ENCODE measurements around the gene LAGE3. TPM values are rescaled to one million over a fixed set of nuclear protein-coding genes. Genes with fewer than 3 reads are reported as not detected.

The LAGE3 gene
- total RNA-seq, 1 donor from 2014 or later = 8.8 TPM

- TF ChIP-seq CTCF (IDR thresholded peaks at IDR 0.05; ENCODE audit: partially characterized antibody, unreplicated experiment) = no peak
- Mint-ChIP-seq H3K36me3 (ENCODE audit: unreplicated experiment) (no peaks in the 10 kb centered on the region), H3K27ac (ENCODE audit: unreplicated experiment) (no peak overlapping the region), H3K4me1 (ENCODE audit: low read depth, unreplicated experiment) (peaks cover under 1% of the 10 kb centered on the region), H3K27me3 (ENCODE audit: unreplicated experiment) (peaks cover 2% of the 10 kb centered on the region), H3K9me3 (ENCODE audit: unreplicated experiment) (peaks cover 1% of the 10 kb centered on the region), H3K4me3 (ENCODE audit: unreplicated experiment) (no peak overlapping the region)
- no peak for DNase-seq
Observed at GRCh38 chrX:154470434-154470833, 8.6 kb downstream of the LAGE3 start.

- Mint-ChIP-seq H3K4me1 (ENCODE audit: low read depth, unreplicated experiment) (no peaks in the 10 kb centered on the region), H3K27me3 (ENCODE audit: unreplicated experiment) (peaks cover 2% of the 10 kb centered on the region), H3K36me3 (ENCODE audit: unreplicated experiment) (no peaks in the 10 kb centered on the region), H3K4me3 (ENCODE audit: unreplicated experiment) (no peak overlapping the region), H3K27ac (ENCODE audit: unreplicated experiment) (no peak overlapping the region), H3K9me3 (ENCODE audit: unreplicated experiment) (peaks cover 1% of the 10 kb centered on the region)
- DNase-seq = no peak
- no peak for TF ChIP-seq CTCF (IDR thresholded peaks at IDR 0.05; ENCODE audit: partially characterized antibody, unreplicated experiment)
Observed at GRCh38 chrX:154469880-154470279, 9.2 kb downstream of the LAGE3 start.

- Mint-ChIP-seq H3K9me3 (ENCODE audit: unreplicated experiment) (peaks cover 1% of the 10 kb centered on the region), H3K36me3 (ENCODE audit: unreplicated experiment) (no peaks in the 10 kb centered on the region), H3K27me3 (ENCODE audit: unreplicated experiment) (peaks cover 2% of the 10 kb centered on the region), H3K27ac (ENCODE audit: unreplicated experiment) (no peak overlapping the region), H3K4me1 (ENCODE audit: low read depth, unreplicated experiment) (no peaks in the 10 kb centered on the region), H3K4me3 (ENCODE audit: unreplicated experiment) (no peak overlapping the region)
- no peak for TF ChIP-seq CTCF (IDR thresholded peaks at IDR 0.05; ENCODE audit: partially characterized antibody, unreplicated experiment)
- no peak for DNase-seq
Observed at GRCh38 chrX:154469114-154469513, 10.0 kb downstream of the LAGE3 start.

GRCh38 chrX:154468217-154468616 is 10.9 kb downstream of the LAGE3 start:
- TF ChIP-seq CTCF (IDR thresholded peaks at IDR 0.05; ENCODE audit: partially characterized antibody, unreplicated experiment) = no peak
- DNase-seq = no peak
- peaks cover 1% of the 10 kb centered on the region for H3K9me3 Mint-ChIP-seq (ENCODE audit: unreplicated experiment)
- H3K4me1 Mint-ChIP-seq (ENCODE audit: low read depth, unreplicated experiment) = no peaks in the 10 kb centered on the region
- H3K36me3 Mint-ChIP-seq (ENCODE audit: unreplicated experiment) = no peaks in the 10 kb centered on the region
- H3K4me3 Mint-ChIP-seq (ENCODE audit: unreplicated experiment) = no peak overlapping the region
- no peak overlapping the region for H3K27ac Mint-ChIP-seq (ENCODE audit: unreplicated experiment)
- H3K27me3 Mint-ChIP-seq (ENCODE audit: unreplicated experiment) = peaks cover 2% of the 10 kb centered on the region

GRCh38 chrX:154467556-154467955 is 11.5 kb downstream of the LAGE3 start:
- Mint-ChIP-seq H3K9me3 (ENCODE audit: unreplicated experiment) (no peaks in the 10 kb centered on the region), H3K4me3 (ENCODE audit: unreplicated experiment) (no peak overlapping the region), H3K4me1 (ENCODE audit: low read depth, unreplicated experiment) (no peaks in the 10 kb centered on the region), H3K27ac (ENCODE audit: unreplicated experiment) (no peak overlapping the region), H3K27me3 (ENCODE audit: unreplicated experiment) (peaks cover 2% of the 10 kb centered on the region), H3K36me3 (ENCODE audit: unreplicated experiment) (no peaks in the 10 kb centered on the region)
- no peak for DNase-seq
- no peak for TF ChIP-seq CTCF (IDR thresholded peaks at IDR 0.05; ENCODE audit: partially characterized antibody, unreplicated experiment)

Data from glutamatergic neuron (in vitro differentiated cells).